Activated naive CD4-positive, alpha-beta T cell treated with anti-CD3 and anti-CD28 coated beads for 36 hours (primary cell): ENCODE measurements around the gene EIF4G1. TPM values are rescaled to one million over a fixed set of nuclear protein-coding genes. Genes with fewer than 3 reads are reported as not detected.

Experiments used
- CTCF ChIA-PET: fragments of 350-600 bp; sonication (Branson Sonifier 250); formaldehyde crosslinking; loops from one replicate; lab custom pipeline; 2021; ENCODE audit warnings: antibody characterized with exemption; lab: Charles Lee
- DNase-seq: peaks from one replicate; pipeline ENCODE4 v3.0.0-alpha.2; 2020
- H3K27ac Mint-ChIP-seq: one replicate; pipeline ENCODE4 v1.8.0; 2021; ENCODE audit warnings: mild to moderate bottlenecking, mixed read lengths
- H3K27me3 Mint-ChIP-seq: one replicate; pipeline ENCODE4 v1.8.0; 2021; ENCODE audit warnings: low read depth, mixed read lengths
- H3K36me3 Mint-ChIP-seq: one replicate; pipeline ENCODE4 v1.8.0; 2021; ENCODE audit warnings: low read depth, mixed read lengths
- H3K4me1 Mint-ChIP-seq: one replicate; pipeline ENCODE4 v1.8.0; 2021; ENCODE audit warnings: low read depth, mixed read lengths
- H3K4me3 Mint-ChIP-seq: one replicate; pipeline ENCODE4 v1.8.0; 2021; ENCODE audit warnings: mild to moderate bottlenecking, moderate library complexity, mixed read lengths
- H3K9me3 Mint-ChIP-seq: one replicate; pipeline ENCODE4 v1.8.0; 2021; ENCODE audit warnings: mixed read lengths
- intact Hi-C: fragments of 100-400 bp; cut with micrococcal nuclease; formaldehyde crosslinking; loops from one replicate; pipeline ENCODE4 v1.15.1; 2023
- total RNA-seq, 2 experiments: library from RNA; stranded (reverse); gene quantifications; one replicate each; pipeline ENCODE4 v1.2.3, GENCODE V29; 2021

Gene EIF4G1
- total RNA-seq, 2 experiments from 2014 or later: 345 to 375 TPM

- H3K27me3 Mint-ChIP-seq: no peaks in the 10 kb centered on the region
- DNase-seq: no peak
- H3K27ac Mint-ChIP-seq: no peak overlapping the region
- H3K36me3 Mint-ChIP-seq: peaks cover 3% of the 10 kb centered on the region
- no peak overlapping the region for H3K4me3 Mint-ChIP-seq
- intact Hi-C loops: no loop called here
- CTCF ChIA-PET: no interaction called here
- no peaks in the 10 kb centered on the region for H3K9me3 Mint-ChIP-seq
- H3K4me1 Mint-ChIP-seq: peaks cover 6% of the 10 kb centered on the region
Measured at GRCh38 chr3:184358124-184358767, 43.8 kb downstream of the EIF4G1 start.

GRCh38 chr3:184358921-184359350 lies 44.5 kb downstream of the EIF4G1 start:
- CTCF ChIA-PET: interaction anchor here (0.7 to 1.0 kb wide), 2 partner anchors 13 to 453 kb away, joined by 3 to 4 read pairs; no protein-coding TSS in a partner anchor
- DNase-seq: no peak
- Mint-ChIP-seq H3K27me3 (no peaks in the 10 kb centered on the region), H3K4me3 (no peak overlapping the region), H3K4me1 (peaks cover 6% of the 10 kb centered on the region), H3K36me3 (peaks cover 9% of the 10 kb centered on the region), H3K27ac (no peak overlapping the region), H3K9me3 (no peaks in the 10 kb centered on the region)
- intact Hi-C loops: no loop called here

GRCh38 chr3:184359610-184360009 lies 45.2 kb downstream of the EIF4G1 start:
- H3K36me3 Mint-ChIP-seq: peaks cover 13% of the 10 kb centered on the region
- CTCF ChIA-PET: interaction anchor here (0.7 to 4.6 kb wide), 4 partner anchors 12 to 452 kb away, joined by 3 to 21 read pairs (median 4); no protein-coding TSS in a partner anchor
- H3K4me3 Mint-ChIP-seq: no peak overlapping the region
- peaks cover 11% of the 10 kb centered on the region for H3K4me1 Mint-ChIP-seq
- intact Hi-C loops: loop anchor here (5.0 kb wide), 5 partner anchors 168 to 802 kb away; partner anchors contain the start of genes KLHL24, KLHL6 and MAGEF1
- no peaks in the 10 kb centered on the region for H3K27me3 Mint-ChIP-seq
- DNase-seq: no peak
- H3K9me3 Mint-ChIP-seq: no peaks in the 10 kb centered on the region
- H3K27ac Mint-ChIP-seq: no peak overlapping the region

GRCh38 chr3:184360070-184360928 lies 45.9 kb downstream of the EIF4G1 start:
- peaks cover 17% of the 10 kb centered on the region for H3K36me3 Mint-ChIP-seq
- DNase-seq: no peak
- H3K27me3 Mint-ChIP-seq: no peaks in the 10 kb centered on the region
- H3K4me1 Mint-ChIP-seq: peaks cover 18% of the 10 kb centered on the region
- intact Hi-C loops: loop anchor here (5.0 kb wide), 5 partner anchors 167 to 803 kb away; partner anchors contain the start of genes KLHL24, KLHL6 and MAGEF1
- CTCF ChIA-PET: interaction anchor here (0.5 to 4.6 kb wide), 6 partner anchors 11 to 1554 kb away, joined by 3 to 21 read pairs (median 3); no protein-coding TSS in a partner anchor
- no peaks in the 10 kb centered on the region for H3K9me3 Mint-ChIP-seq
- H3K4me3 Mint-ChIP-seq: peak overlapping the region; percentile 71
- H3K27ac Mint-ChIP-seq: no peak overlapping the region

DNA sequence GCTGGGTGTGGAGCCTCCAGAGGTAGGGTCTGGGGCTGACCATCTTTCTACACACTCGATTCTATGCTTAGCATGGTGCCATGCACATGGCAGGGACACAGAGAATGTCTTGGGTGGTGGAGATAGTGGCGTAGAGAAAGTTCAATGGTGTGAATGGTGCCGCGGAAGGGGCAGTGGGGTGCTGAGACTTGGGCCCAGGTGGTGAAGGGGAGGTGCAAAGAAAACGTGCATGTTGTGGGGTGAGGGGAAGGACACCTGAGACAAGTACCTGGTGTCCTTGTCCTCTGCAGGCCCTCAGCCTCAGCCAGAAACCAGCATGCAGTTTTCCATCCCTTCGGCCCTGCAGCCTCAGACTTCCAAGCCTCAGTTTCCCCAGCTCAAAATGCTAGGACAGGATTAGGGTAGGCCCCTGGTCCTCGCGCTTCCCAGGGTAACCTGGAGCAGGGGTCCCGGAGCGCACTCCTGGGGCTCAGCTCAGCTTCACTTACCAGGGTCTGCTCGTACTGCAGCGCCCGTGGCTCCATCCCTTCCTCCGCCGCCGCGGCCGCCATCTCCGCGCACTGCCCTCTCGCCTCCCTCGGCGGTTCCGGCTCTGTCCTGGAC lies 46.6 kb downstream of the EIF4G1 start:
- DNase-seq: no peak
- Mint-ChIP-seq H3K9me3 (no peaks in the 10 kb centered on the region), H3K27me3 (no peaks in the 10 kb centered on the region), H3K4me1 (peaks cover 20% of the 10 kb centered on the region), H3K36me3 (peaks cover 20% of the 10 kb centered on the region), H3K4me3 (peak overlapping the region; percentile 71), H3K27ac (no peak overlapping the region)
- intact Hi-C loops: loop anchor here (5.0 kb wide), 5 partner anchors 166 to 804 kb away; partner anchors contain the start of genes KLHL24, KLHL6 and MAGEF1
- CTCF ChIA-PET: interaction anchor here (0.6 to 4.6 kb wide), 5 partner anchors 11 to 153 kb away, joined by 3 to 21 read pairs (median 3); no protein-coding TSS in a partner anchor

DNA sequence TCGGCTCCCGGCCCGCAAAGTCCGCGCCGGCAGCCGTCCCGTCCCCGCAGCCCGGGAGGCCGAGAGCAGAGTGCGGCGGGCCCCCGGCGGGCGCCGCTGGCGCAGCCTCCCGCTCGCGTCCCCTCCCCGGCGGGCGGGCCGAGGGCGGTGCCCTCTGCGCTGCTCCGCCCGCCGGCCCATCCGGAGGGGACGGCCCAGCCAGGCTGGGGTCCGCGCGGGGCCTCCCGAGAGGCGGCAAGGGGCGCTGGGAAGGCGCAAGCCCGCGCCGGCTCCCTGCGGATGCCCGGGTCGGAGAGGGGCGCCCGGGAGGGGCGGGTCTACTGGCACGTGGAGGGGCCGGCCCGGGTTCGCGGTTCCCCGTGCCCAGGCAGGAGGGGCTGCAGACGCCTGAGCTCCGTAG lies 47.1 kb downstream of the EIF4G1 start, which contains the start of the genes CLCN2 and POLR2H:
Gene CLCN2, minus strand, starts transcription at position 74 of the 400 bp plus-strand sequence. CDS start 126 bp downstream, outside the sequence.
Gene POLR2H, plus strand, starts transcription at position 179 of the 400 bp plus-strand sequence. CDS start 1,783 bp downstream, outside the sequence.
- DNase-seq: peak; percentile 37
- intact Hi-C loops: loop anchor here (5.0 kb wide), 5 partner anchors 166 to 804 kb away; partner anchors contain the start of genes KLHL24, KLHL6 and MAGEF1
- Mint-ChIP-seq H3K9me3 (no peaks in the 10 kb centered on the region), H3K27me3 (no peaks in the 10 kb centered on the region), H3K4me1 (peaks cover 23% of the 10 kb centered on the region), H3K36me3 (peaks cover 24% of the 10 kb centered on the region), H3K27ac (peak within 1 kb of the TSS; percentile 93), H3K4me3 (peak within 1 kb of the TSS; percentile 97)
- CTCF ChIA-PET: interaction anchor here (0.9 to 4.6 kb wide), 3 partner anchors 8 to 56 kb away, joined by 4 to 21 read pairs (median 5); no protein-coding TSS in a partner anchor

DNA sequence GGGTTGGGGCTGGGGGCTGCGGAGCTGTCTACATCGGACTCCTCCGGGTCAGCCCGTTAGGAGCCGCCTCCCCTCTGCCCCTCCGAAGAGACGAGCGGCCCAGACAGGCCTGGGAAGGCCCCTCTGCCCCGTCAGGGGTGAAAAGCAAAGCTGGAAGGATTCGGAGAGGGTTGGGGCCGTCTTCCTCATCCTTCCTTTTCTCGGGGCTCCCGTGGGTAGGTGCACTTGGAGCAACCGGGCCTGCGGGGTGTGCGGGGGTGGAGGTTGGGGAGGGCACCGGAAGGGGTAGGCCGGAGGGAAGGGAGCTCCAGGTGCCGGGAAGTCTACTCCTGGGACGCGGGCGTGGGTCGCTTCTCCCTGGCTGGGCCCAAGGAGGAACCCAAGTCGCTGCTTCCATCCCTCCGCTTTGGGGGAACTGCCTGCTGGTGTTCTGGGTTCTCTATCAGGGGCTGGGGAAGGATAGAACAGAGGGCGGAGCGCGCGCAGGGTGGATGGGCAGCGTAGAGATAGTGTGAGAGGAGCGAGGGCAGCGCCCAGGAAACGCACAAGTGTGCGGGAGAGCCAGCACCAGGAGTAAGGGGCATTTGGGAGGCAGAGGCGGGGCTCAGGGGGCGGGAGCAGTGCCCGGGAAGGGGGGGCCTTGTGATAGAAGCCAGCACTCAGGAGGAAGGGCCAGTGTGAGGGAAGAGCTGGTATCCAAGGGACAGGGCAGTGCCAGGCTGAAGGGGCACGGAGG lies 47.7 kb downstream of the EIF4G1 start:
- CTCF ChIA-PET: interaction anchor here (0.6 to 4.6 kb wide), 6 partner anchors 8 to 57 kb away, joined by 3 to 21 read pairs (median 4); no protein-coding TSS in a partner anchor
- intact Hi-C loops: loop anchor here (1.0 to 5.0 kb wide), 8 partner anchors 165 to 805 kb away; partner anchors contain the start of genes ABCC5, KLHL24, KLHL6 and MAGEF1
- H3K4me1 Mint-ChIP-seq: peaks cover 29% of the 10 kb centered on the region
- no peaks in the 10 kb centered on the region for H3K9me3 Mint-ChIP-seq
- peak overlapping the region; percentile 93 for H3K27ac Mint-ChIP-seq
- DNase-seq: peak; percentile 53
- no peaks in the 10 kb centered on the region for H3K27me3 Mint-ChIP-seq
- peaks cover 29% of the 10 kb centered on the region for H3K36me3 Mint-ChIP-seq
- H3K4me3 Mint-ChIP-seq: peak overlapping the region; percentile 97

DNA sequence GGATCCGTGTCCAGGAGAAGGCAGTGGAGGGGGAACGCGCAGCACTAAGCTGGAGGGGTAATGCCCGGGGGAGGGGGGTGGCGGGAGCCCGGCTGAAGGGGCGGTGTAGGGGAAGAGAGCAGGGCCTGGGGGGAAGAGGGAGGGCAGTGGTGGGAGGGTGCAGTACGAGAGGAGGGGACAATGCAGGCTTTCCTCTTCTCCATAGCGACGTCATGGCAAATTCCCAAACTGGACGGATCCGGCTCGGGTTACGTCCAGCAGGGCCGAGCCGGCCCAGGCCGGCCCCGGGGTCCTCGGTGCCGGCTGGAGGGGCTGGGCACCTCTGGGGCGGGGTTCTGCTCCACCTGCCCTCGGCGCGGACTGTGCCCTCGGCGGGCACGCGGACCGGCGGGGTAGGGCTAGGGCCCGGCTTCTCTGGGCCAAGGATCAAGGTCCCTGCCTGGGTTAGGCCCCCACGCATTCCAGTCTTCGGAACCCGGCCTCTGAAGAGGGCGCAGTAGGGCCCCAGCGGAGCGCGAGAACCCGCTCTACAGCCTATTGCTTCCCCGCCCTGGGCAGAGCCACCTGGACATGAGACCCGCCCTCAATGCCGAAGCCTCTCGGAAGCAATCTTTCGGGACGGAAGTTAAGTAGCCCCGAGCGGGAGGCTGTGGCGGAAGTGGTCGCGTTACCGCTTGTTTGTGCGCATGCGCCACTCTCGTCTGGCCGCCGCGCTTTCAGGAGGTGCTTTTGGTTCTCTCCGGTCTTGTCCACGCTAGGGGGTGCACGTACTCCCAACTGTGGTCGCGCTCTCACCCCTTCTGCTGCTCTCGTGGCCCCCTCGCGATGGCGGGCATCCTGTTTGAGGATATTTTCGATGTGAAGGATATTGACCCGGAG lies 48.5 kb downstream of the EIF4G1 start:
- Mint-ChIP-seq H3K4me1 (peaks cover 30% of the 10 kb centered on the region), H3K27ac (peak overlapping the region; percentile 94)

GRCh38 chr3:184366619-184367289 lies 52.3 kb downstream of the EIF4G1 start:
- Mint-ChIP-seq H3K9me3 (no peaks in the 10 kb centered on the region), H3K27ac (no peak overlapping the region), H3K36me3 (peaks cover 45% of the 10 kb centered on the region), H3K27me3 (no peaks in the 10 kb centered on the region), H3K4me3 (no peak overlapping the region), H3K4me1 (peaks cover 33% of the 10 kb centered on the region)
- intact Hi-C loops: no loop called here
- CTCF ChIA-PET: interaction anchor here (0.6 to 8.5 kb wide), 4 partner anchors 114 to 178 kb away, joined by 3 to 85 read pairs (median 3); no protein-coding TSS in a partner anchor
- DNase-seq: no peak

More for the DNA sequence above, 48.5 kb downstream of the EIF4G1 start:
- CTCF ChIA-PET: interaction anchor here (0.6 to 4.6 kb wide), 7 partner anchors 9 to 151 kb away, joined by 3 to 21 read pairs (median 3); no protein-coding TSS in a partner anchor
- peak; percentile 97 for DNase-seq
- intact Hi-C loops: loop anchor here (1.0 to 5.0 kb wide), 16 partner anchors 28 to 806 kb away; partner anchors contain the start of genes ABCC5, AP2M1, EEF1AKMT4 and EIF2B5
- Mint-ChIP-seq H3K27me3 (no peaks in the 10 kb centered on the region), H3K9me3 (no peaks in the 10 kb centered on the region), H3K4me3 (peak overlapping the region; percentile 97), H3K36me3 (peaks cover 37% of the 10 kb centered on the region)
